GM23338 (cell line): ENCODE data around the gene SCRT2.

Experiments
- EZH2 ChIP-seq: fragments of 200-600 bp; sonication (generic); IDR thresholded peaks from one replicate; pipeline ENCODE4 v1.8.0; 2017; ENCODE audit warnings: antibody characterized with exemption, mild to moderate bottlenecking, low read depth; ENCODE audit not compliant: unreplicated experiment
- TF ChIP-seq, protein P1 (sequence below): IDR thresholded peaks from one replicate; pipeline ENCODE4 v1.6.1; 2018; ENCODE audit warnings: antibody characterized with exemption; ENCODE audit not compliant: unreplicated experiment
- TF ChIP-seq, protein P2 (sequence below), 2 experiments: fragments of 200-600 bp in 1 of 2; sonication (generic) in 1 of 2; conservative IDR thresholded peaks; 2 replicates each; pipeline versions ENCODE4 v1.5.1 to v1.6.1; 2016 to 2017; ENCODE audit warnings: antibody characterized with exemption in 2 of 2, low read depth in 2 of 2, mild to moderate bottlenecking in 2 of 2, moderate library complexity in 1 of 2

DNA sequence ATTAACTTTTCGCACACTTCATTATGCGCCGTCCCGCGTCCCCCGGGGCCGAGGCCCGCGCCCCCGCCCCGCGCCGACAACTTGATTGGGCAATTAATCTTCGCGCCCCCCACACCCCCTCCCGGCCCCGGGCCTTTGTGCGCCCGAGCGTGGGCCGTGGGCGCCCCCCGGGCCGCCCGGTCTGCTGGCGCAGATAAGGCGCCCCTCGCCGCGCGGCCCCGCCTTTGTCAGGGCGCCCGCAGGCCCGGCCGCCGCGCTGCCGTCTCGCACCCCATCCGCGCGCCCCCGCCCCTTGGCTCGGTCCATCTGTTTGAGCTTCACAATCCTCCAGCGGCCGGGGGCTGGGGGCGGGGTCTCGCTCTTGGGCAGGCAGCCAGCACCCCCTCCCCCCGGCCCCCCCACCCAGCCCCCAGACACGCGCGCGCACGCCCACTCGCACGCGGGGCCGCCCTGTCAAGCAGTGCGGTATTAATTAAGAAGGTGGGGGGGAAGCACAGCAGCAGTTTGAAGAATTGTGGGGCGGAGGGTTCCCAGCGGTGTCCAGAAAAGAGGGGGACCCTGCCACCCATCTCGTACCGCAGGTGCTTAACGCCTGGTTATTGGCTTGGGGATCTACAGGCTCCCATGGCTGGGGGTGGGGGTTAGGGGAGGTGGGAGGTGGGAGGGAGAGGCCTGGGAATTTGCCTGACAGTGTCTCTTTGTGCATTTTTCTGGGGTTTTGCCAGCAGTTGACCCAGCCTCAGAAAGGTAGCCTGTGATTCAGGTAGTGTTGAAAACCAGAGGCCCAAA lies 34.6 kb upstream of the SCRT2 start:
- TF ChIP-seq, protein P1, sequence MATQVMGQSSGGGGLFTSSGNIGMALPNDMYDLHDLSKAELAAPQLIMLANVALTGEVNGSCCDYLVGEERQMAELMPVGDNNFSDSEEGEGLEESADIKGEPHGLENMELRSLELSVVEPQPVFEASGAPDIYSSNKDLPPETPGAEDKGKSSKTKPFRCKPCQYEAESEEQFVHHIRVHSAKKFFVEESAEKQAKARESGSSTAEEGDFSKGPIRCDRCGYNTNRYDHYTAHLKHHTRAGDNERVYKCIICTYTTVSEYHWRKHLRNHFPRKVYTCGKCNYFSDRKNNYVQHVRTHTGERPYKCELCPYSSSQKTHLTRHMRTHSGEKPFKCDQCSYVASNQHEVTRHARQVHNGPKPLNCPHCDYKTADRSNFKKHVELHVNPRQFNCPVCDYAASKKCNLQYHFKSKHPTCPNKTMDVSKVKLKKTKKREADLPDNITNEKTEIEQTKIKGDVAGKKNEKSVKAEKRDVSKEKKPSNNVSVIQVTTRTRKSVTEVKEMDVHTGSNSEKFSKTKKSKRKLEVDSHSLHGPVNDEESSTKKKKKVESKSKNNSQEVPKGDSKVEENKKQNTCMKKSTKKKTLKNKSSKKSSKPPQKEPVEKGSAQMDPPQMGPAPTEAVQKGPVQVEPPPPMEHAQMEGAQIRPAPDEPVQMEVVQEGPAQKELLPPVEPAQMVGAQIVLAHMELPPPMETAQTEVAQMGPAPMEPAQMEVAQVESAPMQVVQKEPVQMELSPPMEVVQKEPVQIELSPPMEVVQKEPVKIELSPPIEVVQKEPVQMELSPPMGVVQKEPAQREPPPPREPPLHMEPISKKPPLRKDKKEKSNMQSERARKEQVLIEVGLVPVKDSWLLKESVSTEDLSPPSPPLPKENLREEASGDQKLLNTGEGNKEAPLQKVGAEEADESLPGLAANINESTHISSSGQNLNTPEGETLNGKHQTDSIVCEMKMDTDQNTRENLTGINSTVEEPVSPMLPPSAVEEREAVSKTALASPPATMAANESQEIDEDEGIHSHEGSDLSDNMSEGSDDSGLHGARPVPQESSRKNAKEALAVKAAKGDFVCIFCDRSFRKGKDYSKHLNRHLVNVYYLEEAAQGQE = no peak
- TF ChIP-seq, protein P2, sequence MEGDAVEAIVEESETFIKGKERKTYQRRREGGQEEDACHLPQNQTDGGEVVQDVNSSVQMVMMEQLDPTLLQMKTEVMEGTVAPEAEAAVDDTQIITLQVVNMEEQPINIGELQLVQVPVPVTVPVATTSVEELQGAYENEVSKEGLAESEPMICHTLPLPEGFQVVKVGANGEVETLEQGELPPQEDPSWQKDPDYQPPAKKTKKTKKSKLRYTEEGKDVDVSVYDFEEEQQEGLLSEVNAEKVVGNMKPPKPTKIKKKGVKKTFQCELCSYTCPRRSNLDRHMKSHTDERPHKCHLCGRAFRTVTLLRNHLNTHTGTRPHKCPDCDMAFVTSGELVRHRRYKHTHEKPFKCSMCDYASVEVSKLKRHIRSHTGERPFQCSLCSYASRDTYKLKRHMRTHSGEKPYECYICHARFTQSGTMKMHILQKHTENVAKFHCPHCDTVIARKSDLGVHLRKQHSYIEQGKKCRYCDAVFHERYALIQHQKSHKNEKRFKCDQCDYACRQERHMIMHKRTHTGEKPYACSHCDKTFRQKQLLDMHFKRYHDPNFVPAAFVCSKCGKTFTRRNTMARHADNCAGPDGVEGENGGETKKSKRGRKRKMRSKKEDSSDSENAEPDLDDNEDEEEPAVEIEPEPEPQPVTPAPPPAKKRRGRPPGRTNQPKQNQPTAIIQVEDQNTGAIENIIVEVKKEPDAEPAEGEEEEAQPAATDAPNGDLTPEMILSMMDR (conservative IDR thresholded peaks at IDR 0.05; ENCODE audit: low read depth in 2 of 2) = no peak
- TF ChIP-seq EZH2 = no peak
